Measurements from ENCODE around the gene TIGIT.

Gene TIGIT

GRCh38 chr3:114356525-114356924 lies 62.7 kb downstream of the TIGIT start:
- TF ChIP-seq POLR2AphosphoS5 (IDR thresholded peaks at IDR 0.05; ENCODE audit: low read depth, low read length) (no peak), TAF1 (IDR thresholded peaks at IDR 0.05; ENCODE audit: borderline replicate concordance, insufficient read depth, low read length) (no peak), SIN3A (IDR thresholded peaks at IDR 0.05; ENCODE audit: borderline replicate concordance, insufficient read depth, low read length) (no peak)
- TF ChIP-seq, protein P1, sequence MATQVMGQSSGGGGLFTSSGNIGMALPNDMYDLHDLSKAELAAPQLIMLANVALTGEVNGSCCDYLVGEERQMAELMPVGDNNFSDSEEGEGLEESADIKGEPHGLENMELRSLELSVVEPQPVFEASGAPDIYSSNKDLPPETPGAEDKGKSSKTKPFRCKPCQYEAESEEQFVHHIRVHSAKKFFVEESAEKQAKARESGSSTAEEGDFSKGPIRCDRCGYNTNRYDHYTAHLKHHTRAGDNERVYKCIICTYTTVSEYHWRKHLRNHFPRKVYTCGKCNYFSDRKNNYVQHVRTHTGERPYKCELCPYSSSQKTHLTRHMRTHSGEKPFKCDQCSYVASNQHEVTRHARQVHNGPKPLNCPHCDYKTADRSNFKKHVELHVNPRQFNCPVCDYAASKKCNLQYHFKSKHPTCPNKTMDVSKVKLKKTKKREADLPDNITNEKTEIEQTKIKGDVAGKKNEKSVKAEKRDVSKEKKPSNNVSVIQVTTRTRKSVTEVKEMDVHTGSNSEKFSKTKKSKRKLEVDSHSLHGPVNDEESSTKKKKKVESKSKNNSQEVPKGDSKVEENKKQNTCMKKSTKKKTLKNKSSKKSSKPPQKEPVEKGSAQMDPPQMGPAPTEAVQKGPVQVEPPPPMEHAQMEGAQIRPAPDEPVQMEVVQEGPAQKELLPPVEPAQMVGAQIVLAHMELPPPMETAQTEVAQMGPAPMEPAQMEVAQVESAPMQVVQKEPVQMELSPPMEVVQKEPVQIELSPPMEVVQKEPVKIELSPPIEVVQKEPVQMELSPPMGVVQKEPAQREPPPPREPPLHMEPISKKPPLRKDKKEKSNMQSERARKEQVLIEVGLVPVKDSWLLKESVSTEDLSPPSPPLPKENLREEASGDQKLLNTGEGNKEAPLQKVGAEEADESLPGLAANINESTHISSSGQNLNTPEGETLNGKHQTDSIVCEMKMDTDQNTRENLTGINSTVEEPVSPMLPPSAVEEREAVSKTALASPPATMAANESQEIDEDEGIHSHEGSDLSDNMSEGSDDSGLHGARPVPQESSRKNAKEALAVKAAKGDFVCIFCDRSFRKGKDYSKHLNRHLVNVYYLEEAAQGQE (IDR thresholded peaks at IDR 0.05; ENCODE audit: insufficient read depth in 1 of 2, low read depth in 2 of 2, low read length in 2 of 2): no peak
